Islet of Langerhans (tissue), 1 donor: ENCODE measurements around the gene PCP4.

ENCODE experiments used
- FAIRE-seq: peaks from one replicate; lab custom pipeline; 2011; peaks lifted over from hg19 to GRCh38; lab: Jason Lieb, UNC

Gene PCP4

DNA sequence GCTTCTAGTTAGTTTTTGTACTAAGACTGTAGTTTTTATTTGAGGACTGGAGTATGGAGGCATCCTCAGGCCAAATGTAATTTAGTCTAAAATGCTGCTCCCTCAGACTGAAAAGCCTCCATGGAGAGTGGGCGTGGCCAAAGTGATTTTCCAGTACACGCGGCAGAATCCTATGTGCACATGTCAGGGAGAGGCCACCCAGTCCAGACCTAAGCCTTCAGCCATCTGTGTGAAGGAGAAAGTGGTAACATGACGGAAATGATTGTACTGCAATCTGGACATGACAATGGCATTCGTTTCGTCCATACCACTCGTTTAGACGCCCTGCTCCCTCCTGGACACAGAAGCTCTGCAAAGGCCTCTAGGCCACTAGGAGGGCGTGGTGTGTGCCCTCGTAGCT is 56.2 kb downstream of the PCP4 start:
- FAIRE-seq, result no peak

DNA sequence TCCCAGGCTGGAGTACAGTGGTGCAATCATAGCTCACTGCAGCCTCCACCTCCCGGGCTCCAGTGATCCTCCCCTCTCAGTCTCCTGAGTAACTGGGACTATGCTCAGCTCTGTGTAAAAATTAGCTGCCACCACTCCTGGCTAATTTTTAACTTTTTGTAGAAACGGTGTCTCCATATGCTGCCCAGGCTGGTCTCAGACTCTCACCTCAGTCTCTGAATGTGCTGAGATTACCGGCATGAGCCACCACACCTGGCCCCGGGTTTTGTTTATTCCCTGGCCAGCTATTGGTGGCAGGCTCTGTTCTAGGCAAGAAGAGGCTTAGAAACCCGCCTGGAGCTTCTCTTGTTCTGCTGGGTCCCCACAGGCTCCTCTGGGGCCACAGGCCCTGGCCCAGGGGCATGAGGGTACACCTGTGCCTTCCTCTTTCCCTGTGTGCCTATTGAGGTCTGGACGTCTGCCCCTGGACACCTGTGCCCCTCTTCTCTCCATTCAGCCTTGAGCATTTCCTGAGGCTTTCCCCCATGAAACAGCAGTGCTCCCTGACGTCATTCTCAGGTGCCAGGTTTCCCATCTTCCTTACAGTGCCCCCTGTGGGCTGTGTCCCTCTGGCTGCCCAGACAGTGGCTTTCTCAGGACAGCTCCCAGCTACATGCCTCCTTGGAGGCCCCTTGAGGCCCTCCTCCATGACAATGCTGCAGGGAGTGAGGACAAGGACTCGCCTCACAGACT is 57.5 kb downstream of the PCP4 start:
- FAIRE-seq, result no peak

DNA sequence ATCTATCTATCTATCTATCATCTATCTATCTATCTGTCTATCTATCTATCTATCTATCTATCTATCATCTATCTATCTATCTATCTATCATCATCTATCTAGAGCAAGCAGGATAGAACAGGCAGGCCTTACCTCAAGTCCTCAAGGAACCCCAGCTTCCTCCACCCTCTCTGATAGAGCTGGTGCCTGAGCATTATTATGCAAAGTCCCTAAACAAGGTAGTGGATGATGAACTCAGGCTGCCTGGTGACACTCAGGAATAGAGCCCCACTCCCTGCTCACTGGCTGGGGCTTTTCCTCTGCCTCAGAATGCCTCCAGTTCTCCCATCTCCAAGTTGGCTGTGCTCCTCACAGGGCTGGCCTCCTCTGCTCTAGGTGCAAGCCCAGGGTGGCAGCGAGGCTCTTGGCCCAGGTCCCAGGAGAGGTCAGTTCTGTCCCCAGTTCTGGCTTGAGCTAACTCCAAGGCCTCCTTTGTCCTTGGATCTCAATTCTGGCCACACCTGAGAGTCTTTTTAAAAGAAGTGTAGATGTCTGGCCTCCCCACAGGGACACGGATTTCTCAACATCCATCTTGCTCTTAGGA is 60.2 kb downstream of the PCP4 start:
- no peak for FAIRE-seq

DNA sequence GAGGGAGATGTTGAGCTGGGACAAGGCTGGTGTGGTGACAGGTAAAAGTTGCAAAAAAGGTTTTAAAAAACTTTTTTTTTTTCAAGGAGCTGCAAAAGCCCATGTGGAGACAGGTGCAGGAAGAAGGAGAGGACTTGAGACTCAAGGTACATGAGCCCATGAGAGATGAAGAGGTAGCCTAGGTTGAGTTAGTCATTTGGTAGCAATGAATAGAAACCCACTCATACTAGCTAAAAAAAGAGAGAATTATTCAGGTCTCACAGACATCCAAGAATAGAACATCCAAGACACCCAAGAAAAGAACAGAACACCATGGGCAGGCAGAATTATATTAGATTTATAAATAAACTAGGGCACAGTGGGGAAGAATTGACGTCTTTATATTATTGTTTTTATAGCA is 65.1 kb downstream of the PCP4 start:
- no peak for FAIRE-seq

DNA sequence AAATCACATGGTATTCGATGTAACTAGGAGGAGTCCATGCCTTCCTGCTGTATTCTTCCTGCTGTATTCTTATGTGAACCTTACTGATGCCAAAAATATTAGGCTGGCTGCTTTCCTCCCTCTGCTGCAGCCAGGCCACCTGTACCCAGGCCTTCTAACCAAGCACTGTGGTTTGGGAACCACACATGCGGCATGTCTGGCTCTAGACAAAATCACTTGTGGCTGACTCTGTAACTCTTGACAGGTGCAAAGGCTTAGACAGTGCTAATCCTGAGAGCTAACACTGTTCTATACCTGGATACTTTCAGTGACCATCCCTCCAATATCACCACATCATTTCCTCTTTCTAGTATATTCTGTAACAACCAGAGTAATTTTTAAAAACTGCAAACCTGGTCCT is 67.7 kb downstream of the PCP4 start:
- no peak for FAIRE-seq

DNA sequence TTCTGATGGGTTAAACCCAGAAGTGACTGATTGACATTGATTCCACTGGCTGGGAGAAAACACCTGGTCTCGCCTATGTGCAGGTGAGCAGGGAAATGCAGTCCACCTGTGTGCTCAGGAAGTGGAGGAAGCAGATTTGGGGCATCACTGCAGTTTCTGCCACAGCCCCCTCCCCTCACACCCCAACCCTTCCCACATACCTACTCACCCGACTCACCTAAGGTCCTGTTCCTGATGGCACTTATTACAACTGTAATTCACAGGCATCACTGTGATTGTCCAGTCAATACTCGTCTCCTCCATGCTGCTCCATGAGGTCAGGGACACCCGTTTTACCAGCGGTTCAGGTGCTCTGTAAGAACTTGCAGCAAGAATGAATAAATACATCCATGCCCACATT is 68.5 kb downstream of the PCP4 start:
- FAIRE-seq, result no peak

DNA sequence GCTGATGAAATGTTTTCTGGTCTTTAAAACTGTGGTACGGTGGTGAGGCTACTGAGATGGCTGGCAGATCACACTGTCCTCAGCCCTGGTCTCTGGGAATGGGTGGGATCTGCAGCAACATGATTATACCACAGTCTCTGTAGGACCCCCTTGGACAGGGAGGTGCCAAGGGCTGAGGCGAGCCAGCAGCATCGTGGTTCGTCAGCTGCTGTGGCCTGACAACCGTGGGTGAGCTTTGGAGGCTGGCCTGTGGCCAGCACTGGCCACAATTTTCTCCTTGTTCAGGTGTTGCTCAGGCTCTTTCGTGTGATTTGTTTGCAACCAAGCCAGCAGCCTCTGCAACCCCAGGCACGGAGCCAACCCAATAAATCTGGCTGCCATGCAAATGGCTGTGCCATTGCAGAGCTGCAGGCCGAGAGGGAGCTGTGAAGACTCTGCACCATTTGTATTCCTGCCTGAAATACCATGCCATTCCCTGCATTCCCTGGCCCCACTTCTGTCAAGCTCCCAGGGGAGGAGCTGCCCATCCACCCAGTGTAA is 70.9 kb downstream of the PCP4 start:
- FAIRE-seq, result no peak

DNA sequence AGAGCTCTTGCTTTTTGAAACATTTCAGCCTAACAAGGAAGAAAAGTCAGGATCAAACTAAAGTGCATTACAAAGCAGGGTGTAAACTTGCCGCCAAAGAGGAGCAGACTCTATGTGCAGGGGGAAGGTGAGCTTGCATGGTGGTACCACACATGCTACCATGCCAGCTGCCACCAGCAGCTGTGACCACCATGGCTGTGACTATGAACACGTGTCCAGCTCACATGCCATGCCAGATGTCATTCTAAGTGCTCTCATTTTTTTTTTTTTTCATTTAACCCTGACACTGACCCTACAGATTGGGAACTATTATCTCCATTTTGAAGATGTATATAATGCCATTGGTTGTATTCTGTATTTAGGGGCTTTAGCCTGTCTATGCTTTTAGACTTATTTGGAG is 79.0 kb downstream of the PCP4 start:
- no peak for FAIRE-seq

DNA sequence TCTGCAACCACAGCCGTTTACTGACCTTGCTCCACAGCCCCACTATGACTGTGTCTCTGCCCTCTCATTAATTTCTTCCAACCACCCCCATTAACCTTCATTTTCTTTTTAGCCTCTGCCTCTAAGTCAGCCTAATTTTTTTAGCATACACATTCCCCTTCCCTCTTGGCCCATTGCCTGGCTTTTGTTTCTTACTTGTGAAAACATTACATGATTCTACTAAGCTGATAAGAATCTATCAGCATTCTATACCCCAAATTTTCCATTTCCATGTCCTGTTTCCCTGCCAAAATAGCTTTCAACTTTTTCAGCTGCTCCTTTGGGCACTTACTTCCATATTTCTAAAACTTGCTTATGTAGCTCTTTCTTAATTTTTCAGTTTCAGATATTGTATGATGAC is 79.8 kb downstream of the PCP4 start:
- FAIRE-seq, result no peak

DNA sequence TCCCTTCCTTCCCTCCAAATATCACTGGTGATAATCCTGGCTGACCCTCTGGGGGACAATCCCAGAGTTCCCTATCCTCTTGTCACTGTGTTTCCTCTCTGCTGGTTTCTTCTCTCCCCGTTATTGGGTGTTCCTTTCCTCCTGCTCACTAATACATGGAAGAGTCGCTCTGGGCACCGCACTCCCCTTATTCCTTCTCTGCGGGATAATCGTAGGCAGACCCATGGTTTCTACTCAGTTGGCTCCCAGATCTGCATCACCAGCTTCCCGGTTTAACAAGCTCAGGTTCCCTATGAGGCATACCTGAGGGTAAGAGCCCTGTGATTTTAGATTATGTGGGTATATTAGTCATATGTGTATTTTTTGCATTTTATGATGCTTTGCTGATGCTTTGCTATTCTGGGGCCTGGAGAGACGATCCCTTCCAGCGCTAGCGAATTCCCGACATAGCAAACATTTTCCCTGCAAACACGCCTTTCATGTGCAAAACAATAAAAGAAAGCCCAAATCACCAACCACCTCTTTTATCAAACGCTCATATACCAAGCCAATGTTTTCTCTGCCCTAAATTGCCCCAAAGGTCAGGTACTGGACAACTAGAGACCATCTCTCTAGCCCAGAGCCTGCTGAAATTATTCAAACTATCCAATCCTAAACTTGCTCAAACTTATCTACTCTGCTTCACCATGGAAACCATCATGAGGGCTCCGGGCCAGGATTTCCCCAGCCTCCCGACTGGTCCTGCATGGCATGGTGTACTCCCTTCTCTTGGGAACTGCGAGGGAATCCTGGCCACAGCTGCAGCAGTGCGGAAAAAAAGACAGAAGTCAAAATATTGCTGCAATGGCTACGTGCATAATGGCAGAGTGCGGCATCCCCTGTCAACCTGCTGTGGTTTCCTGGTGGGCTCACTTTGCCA is 84.2 kb downstream of the PCP4 start:
- FAIRE-seq, result no peak

DNA sequence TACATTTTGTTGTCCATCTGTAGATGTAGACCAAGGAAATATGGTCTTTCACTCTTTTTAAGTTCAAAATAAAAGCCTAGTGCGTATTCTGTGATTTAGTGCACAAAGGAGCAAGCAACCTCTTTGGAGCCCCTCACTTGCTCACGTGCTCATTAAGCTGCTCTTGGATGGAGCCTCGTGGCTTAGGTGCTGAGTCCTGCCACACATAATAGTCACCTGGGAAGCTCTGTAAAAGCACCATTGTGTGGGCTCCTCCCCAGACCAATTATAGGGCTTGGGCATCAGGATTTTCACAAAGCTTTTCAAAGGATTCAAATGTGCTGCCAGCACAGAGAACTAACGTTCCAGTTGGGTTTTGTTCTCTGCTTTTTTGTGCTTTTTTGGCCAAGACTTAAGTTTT is 85.0 kb downstream of the PCP4 start:
- FAIRE-seq, result no peak

DNA sequence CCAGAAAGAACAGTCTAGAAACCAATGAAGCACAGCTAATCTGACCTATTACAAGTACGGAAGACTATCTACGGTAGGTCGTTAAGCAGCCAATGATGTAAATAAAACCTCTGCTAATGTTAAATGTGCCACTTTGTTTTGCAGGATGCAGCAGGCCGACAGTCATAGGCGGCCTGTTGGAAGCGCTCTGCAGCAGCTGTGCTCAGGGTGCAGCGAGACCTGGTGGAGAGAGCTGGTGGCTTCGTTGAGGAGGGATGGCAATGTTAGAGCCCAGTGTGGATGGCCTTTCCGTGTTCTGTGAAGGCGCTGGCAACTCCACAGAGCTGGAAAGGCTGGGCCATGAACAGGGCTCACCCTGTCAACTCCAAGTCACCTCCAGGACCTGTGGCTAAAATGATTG is 87.3 kb downstream of the PCP4 start:
- FAIRE-seq, result no peak

DNA sequence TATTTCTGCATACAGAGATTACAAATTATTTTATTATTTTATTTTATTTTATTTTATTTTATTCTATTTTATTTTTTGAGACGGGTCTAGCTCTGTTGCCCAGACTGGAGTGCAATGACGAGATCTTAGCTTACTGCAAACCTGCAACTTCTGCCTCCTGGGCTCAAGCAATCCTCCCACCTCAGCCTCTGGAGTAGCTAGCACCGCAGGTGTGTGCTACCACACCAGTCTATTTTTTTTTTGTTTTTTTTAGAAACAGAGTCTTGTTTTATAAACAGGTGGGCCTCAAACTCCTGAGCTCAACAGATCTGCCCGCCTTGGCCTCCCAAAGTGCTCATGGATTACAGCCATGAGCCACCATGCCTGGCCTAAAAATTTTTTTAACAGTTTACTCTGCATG is 88.1 kb downstream of the PCP4 start:
- FAIRE-seq, result no peak

DNA sequence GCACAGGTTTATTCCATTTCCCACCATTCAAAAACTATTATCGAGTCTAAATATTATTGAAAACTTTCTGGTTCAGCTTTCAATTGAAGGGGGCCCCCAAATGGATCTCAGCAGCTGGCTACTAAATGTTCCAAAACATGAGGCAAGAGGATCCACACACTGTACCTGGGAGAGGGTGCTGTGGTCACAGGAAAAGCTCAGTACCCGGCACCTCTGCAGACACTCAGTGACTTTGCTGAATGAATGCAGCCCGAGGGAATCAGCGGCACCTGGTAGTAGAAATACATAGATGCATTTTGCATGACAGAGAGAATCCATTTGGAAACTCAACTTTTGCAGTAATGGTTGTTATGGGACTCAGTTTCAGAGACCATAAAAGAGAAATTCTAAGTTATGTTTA is 89.3 kb downstream of the PCP4 start:
- no peak for FAIRE-seq

DNA sequence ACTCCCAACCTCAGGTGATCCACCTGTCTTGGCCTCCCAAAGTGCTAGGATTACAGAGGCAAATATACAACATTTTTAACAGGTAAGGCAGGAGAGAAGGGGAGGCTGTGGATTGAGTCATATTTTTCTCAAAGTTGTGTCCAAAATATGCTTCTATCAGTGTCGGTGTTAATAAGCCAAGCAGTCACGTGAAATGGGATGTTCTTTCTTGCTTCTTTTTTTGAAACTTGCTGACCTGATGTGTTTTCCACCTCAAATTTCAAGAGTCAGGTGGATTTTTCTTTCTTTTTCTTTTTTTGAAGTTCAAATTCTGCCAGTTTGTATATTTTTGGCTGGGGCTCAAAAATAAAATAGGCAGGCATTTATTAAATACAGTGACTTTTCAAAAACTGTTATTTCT is 91.5 kb downstream of the PCP4 start:
- FAIRE-seq, result peak; percentile 21

DNA sequence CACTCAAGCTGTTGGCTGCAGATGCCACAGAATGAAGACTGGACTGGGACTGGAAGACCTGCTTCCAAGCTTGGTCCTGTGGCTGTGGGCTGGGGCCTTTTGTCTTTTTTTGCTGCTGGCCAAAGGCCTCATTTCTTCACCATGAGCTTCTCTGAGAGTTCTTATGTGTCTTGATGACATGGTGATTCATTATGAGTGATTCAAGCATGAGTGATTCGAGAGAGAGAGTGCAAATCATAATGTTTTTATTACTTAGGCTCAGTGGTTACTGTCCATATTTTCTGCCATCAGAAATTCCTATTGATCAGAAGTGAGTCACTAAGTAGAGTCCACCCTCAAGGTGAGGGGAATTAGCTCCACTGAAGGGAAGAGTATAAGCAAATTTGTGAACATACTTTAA is 94.0 kb downstream of the PCP4 start:
- FAIRE-seq, result no peak

DNA sequence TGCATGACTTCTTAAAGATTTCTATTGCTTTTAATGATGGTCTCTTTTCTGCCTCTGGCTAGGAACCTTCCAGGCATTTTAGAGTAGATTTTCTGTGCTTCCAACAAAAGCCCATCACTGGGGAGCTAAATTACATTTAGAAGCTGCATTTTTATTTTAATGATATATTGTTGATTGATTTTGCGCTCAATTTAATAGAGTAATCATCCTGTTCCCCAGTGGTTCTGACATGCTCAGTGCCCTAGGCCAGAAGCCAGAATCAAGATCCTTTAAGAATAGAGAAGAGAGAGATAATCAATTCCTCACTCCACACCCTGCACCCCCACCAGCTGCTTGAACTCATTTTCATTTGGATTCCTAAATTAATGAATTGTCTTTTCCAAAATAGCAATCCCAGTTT is 97.8 kb downstream of the PCP4 start:
- FAIRE-seq, result no peak

DNA sequence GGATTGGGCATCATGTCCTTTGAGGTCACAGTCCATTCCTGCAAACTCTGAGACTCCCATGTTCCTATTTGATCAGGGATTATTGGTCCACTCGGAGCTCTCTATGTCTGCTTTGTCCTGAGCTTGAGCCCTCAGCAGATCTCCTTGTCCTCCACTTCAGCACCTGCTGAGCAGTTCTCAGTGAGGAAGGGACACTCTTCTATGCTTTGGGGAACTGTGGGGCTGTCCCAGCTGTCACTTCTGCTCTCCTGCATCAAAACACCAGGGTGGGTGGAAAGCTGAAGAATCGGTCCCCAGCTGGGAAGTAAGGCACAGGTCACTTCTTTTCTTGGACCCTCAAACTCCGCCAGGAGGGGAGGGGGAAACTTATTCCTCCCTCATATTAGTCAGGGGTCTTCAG is 99.5 kb downstream of the PCP4 start:
- no peak for FAIRE-seq

DNA sequence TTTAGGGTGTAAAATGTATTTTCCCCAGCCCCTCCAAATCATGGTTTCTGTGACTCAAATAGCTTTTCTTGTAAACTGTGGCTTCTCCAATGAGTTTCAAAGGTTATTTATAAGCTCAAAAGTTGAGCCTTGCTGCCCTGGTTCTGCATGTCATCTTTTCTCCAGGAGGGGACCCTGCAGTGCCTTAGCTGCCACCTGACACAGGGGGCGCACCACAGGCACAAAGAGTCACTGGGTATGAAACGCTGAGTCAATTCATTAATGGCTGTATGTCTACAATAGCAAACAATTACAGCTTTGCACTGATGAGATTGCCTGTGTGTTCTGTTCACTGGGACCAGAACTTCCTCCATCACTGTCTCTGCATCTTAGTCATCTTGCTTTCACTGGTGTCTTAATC is 100.8 kb downstream of the PCP4 start:
- FAIRE-seq, result no peak

DNA sequence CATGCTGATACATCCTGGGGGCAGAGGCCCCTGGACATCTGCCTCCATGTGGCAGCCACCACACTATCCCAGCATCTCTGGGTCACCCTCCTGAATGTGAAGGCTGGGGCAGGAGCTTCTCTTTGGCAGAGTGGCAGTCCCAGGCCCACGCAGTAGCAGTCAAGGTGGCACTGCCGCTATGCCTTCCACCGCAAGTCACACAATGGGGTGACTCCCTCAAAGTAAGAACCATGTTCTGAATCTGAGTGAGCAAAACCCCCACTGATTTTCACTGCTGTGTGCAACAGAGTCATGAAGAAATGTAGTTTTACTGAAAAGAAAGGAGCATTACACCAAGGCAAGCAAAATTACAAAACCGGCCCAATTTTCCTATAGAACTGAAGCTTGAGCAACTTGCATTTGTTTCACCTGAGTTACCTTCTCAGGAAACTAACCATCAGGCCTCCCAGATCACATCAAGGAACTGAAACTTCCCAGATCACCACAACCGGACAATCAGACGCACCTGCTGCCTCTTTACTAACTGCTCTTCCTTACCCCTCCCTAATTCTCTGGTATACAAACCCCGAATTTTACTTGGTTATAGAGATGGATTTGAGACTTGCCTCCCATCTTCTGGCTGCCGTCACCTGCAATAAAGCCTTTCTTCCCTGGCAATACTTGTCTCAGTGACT is 102.6 kb downstream of the PCP4 start:
- no peak for FAIRE-seq

DNA sequence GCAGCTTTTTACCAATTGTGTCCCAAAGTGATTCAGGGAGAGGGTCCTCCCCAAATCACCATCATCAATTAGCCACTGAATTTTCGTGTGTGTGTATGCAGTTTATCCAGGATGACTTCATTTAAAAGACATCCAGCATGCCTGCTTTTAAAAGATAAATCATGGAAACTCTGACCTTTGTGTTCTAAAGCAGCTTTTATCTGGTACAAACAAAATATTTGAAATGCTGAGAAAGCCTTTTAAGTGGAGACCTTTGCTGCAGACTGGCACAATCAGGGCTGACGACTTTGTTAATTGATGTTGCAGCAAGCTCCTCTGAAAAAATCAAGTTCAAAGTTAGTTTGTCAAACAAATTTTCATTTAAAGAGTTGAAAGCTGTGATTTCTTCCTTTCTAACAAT is 104.7 kb downstream of the PCP4 start:
- FAIRE-seq, result peak; percentile 47

DNA sequence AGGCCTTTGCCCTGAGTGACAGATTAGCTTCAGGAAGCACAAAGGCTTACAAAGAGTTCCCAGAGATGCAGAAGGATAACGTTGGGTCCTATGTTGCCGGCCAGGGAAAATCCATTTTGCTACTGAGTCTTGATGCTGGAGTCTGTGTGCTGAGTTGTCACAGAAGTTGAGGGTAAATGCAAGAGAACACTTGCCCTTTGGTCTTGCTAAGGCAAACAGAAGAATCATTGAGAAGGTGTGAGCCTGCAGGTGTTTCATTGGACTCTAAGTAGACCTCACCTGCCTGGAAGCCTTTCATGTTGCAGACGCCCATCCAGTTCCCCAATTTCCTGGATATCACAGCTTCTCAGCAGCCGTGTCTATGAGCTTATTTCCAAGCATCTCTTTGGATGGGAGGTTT is 105.2 kb downstream of the PCP4 start:
- FAIRE-seq, result no peak
